Activated T-cell treated with anti-CD3 and anti-CD28 coated beads for 24 hours (primary cell): ENCODE measurements around the gene SEL1L.
"Not testable (repeated sequence)": the region's sequence is repeated elsewhere in the genome, so short reads cannot be mapped to it uniquely, and the experiment has no call there.

ENCODE experiments used
- DNase-seq: peaks from one replicate; pipeline ENCODE4 v3.0.0-alpha.2; 2020; ENCODE audit warnings: low read depth

Gene SEL1L

DNA sequence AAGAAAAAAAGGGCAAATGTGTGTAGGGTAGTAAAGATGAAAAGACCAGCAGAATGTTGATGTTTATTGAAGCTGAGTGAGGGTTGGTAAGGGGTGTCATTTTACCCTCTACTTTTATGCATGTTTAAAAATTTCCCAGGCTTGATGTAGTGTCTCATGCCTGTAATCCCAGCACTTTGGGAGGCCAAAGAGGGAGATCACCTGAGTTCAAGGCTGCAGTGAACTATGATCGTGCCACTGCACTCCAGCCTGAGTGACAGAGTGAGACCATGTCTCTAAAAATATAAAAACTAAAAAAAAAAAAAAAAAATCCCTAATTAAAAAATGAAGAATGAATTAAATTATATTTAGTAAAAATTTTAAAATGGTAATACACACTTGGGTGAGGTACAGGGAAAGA lies 8.5 kb downstream of the SEL1L start:
- DNase-seq = no peak

DNA sequence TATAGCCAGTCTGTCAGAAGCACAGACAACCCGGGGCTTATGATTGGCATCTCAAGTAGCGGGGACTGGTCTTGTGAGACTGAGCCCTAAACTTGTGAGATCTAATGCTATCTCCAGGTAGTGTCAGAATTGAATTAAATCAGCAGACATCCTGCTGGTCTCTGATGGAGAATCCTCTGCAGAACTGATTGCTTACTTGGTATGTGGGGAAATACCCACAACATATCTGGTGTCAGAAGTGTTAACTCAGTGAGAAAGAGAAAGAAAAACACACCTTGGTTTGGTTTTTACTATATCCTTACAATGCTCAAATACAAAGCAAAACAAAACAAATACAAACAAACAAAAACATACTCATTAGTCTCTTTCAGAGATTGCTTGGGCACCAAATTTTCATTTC lies 10.0 kb downstream of the SEL1L start:
- DNase-seq = no peak

DNA sequence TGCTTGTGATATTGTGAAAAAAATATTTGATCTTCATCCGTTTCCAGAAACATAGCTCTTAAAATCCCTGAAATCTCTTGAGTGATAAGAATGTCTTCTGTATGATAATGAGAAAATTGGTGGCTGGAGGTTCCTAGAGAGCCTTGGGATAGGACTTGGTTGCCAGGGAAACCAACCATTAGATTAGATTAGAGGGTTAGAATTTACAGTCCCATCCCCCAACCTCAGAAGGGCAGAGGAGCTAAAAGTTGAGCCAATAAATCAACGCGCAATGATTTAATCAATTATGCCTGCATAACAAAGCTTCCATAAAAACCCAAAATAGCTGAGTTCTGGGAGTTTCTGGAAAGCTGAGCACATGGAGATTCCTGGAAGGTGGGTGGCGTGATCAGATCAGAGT lies 10.6 kb downstream of the SEL1L start:
- no peak for DNase-seq

DNA sequence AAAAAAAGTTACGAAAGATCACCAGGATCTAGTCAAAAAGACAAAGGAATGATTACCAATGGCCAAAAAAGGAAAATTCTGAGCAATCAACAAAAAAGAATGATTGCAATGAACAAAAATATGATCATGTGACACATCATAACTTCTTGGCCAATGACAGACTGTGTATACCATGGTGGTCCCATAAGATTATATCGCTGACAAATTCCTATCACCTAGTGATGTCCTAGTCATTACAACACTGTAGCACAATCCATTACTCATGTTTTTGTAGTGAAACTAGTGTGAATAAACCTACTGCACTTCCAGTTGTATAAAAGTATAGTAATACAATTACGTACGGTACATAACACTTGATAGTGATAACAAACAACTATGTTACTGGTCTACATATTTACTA lies 12.3 kb downstream of the SEL1L start:
- no peak for DNase-seq

DNA sequence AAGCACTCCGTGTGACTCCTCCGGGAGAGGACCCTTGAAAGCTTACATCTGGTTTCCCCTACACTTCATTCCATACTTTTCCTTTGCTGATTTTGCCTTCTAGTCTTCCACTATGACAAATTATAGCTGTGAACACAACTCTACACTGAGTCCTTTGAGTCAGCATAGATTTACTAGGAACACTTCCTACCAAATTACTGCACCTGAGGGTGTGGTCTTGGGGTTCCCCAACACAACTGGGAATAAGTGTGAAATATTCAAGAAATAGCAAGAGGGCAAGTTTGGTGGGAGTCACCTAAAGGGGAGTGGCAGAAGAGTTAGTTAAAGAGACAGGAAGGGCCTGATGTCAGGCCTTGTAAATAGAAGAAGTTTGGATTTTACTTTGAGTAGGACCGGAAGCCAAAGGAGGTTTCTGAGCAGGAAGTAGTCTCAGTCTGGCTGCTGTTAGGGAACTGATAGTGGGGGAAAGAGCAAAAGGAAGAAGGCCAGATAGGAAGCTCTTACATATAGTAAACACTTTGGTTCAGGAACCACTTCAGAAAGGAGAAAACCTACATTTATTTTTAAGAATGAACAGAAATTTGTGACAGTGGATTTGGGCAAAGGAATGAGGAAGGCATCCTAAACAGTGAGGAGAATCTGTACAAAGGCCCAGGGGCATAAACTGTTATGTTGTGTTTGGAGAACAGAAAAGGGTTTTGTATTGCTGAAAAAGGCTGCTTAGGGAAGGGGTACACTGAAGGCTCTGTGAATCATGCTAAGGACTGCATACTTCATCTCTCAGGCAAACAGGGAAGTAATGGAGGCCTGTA lies 14.2 kb downstream of the SEL1L start:
- DNase-seq = no peak

DNA sequence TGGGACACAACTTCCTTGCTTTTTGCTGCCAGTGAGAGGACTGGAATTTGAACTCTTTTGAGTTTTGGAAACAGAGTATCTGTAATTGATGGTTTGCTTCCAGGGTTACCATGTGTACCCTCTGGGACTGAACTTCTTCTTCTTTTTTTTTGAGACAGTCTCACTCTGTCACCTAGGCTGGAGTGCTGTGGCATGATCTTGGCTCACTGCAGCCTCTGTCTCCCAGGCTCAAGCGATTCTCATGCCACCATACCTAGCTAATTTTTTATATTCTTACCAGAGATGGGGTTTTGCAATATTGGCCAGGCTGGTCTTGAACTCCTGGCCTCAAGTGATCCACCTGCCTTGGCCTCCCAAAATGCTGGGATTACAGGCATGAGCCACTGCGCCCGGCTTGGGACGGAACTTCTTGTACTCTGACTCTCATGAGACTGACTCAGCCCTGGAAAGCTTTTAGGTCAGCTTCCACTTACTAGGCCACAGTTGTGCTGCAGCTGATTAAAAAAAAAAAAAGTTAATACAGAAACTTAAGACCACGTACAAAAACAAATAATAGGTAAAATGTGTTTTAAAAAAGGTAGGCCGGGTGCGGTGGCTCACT lies 15.8 kb downstream of the SEL1L start:
- DNase-seq = no peak

DNA sequence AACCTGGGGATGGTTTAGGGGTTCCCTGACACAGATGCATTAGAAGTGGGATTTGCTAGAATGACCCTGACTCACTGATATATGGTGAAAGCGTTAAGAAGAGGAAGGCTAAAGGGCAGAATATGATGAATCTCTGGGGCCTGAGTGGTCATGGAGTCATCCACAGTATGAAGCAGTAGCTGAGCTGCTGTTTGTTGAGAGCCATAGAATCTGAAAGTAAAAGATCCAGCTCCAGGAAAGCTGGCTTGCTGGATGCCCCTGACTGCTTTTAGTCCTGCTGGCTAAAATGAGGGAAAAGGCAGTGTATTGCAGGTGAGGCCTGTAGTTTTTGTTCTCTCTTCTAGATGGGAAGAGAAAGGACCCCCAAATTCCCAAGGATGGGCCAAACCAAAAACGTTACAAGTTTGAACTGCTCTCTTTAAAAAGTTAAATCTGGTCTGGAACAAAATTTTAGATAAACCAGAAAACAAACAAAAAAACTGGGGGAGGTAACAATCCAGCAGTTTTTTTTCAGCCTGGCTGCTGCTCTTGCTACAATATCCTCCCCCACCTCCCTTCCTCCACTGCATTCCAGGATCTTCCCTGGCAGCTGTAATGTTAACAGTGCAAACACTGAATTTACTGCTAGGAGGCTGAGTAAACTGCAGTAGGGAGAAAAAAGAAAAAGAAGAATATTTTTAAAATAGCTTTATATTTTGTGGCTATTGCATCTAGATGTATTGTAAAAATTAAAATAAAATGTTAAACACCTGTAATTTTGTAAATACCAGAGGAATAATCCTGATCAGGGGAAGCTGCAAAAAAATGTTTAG lies 16.5 kb downstream of the SEL1L start:
- DNase-seq = no peak

DNA sequence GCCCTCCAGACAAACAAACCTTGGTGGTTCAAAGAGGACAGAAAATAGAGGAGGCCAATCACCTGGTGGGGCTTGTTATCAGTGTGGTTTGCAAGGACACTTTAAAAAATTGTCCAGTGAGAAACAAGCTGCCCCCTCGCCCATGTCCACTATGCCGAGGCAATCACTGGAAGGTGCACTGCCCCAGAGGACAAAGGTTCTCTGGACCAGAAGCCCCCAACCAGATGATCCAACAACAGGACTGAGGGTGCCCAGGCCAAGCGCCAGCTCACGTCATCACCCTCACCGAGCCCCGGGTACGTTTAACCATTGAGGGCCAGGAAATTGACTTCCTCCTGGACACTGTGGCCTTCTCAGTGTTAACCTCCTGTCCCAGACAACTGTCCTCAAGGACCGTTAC lies 17.7 kb downstream of the SEL1L start:
- DNase-seq = not testable (repeated sequence)

DNA sequence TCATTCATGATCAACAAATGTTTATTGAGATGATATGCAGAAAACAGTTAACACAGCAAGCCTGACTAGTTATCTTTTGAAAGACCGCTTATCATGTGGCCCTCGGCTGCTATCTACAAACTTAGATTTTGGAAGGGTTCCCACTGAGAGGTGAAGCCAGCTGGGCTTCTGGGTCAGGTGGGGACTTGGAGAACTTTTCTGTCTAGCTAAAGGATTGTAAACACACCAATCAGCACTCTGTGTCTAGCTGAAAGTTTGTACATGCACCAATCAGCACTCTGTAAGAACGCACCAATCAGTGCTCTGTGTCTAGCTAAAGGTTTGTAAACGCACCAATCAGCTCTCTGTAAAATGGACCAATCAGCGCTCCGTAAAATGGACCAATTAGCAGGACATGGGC lies 20.8 kb downstream of the SEL1L start:
- DNase-seq = not testable (repeated sequence)

DNA sequence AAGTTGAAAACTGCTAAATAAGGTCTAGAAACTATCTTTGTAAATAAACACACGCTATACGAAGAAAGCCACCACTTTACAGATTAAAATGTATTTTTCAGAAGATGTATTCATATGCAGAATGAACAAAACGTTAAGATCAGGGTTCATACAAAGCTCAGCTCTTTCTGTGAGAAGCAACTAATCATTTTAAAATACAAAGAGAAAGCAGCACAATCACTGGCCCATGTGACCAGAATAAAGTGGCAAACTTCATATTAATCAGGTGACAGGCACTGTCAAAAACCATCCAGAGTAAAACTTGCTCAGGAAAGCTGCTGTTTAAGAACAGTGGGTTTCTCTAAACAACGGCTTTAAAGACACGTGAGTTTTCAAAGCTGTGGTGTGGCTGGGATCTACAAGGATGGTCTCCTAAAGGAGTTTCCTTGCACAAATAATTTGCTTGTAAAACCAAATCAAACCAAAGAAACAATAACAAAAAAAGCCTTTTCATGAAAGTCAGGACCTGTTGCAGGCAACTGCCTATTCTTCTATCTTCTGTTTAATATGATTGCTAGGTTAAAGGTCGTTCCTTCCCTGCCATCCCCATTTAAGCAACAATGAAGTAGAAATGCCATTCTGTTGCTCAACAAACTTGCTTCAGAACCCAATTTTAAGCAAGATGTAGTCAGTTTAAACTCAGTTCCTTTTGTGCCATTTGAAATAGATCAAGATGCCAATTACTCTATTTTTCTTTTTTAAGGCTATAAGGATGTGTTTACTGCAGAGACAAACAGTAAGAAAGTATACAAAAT lies 22.3 kb downstream of the SEL1L start:
- no peak for DNase-seq

DNA sequence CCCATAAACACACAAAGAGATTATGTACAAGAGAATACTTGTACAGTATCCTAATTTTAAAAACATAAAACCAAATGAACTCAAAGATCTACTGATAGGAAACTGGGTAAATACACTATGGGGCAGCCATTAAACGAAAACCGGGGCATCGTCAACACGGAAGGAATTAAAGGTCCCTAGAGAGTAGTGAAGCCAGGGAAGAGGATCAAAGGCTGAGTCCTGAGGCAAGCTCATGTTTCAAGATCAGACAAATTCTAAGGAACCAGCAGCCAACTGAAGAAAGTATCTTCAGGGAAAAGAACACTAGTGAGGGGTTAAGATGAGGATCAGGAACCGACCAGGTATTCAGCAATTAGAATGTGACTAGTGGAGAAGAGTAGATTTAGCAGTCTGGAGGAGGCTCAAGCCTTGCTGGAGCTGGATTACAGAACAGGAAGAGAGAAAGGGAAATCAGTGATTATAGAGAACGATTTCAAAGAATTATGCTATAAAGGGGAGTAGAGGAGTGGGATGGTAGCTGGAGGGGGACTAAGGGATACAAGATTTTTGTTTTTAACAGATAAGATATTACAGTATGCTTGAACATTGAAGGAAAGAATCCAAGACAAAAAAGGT lies 23.7 kb downstream of the SEL1L start:
- DNase-seq = no peak

DNA sequence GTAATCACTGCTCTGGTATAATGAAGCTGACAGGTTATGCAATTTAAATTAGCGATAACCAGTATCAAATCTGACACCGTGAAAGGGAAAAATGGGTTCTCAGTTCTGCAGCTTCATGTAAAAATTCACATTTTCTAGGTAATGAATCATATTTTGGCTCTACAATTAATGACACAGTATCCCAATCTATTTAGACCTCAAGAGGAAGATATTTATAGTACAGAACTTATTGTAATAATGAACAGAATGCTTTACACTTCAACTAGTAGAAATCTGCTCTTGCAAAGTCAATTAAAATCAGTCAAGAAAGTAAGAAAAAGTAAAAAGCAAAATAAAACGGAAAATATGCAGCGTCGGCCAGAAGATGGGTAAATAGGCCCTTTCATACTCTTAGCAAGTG lies 24.3 kb downstream of the SEL1L start:
- DNase-seq = no peak

DNA sequence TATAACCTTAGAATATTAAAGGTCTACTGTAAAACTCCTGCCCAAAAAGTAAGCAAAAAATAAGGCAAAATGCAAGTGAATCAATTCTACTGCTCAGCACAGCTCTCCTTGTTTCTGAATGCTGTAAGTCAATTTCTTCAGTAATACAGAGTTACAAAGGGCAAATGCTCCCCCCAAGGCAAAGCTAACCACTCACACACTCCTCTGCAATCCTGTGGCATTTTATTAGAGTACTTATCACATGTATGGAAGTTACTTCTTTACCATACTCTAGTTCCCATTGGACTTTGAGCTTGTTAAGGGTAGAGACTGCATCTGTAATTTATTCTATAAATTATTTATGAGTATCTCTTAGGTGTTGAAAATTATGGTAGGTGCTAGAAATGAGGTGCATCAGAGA lies 27.2 kb downstream of the SEL1L start:
- DNase-seq = no peak

DNA sequence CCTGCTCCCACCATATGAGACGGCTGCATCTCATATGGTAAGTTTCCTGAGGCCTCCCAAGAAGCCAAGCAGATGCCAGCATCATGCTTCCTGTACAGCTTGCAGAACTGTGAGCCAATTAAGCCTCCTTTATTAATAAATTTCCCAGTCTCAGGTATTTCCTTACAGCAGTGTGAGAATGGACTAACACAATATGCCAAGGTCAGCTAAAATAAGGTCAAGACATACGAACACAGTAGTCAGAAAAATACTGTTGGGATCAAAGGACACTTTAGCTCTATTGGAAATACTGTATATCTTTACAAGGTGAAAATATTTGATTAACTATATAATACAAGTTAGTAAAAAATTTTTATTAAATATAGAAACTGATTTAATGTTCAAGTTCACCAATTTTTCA lies 28.8 kb downstream of the SEL1L start:
- DNase-seq = no peak

DNA sequence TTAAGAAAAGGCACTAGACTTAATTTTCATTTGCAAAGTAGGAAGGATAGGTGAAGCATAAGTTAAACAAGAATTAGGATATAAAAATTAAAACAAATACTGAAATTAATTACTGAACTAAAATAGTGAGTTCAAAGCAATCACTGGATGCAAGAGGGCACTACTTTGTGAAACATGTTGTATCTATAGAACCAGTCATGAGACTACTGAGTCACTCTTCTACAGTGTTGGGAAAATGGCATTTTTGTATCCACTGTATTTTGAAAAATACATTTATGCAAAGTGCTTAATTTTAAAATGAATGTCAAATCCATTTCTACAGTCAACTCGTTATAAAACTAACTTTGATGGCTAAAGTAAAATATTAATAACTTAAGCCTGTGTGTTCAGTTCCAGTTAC lies 47.9 kb downstream of the SEL1L start:
- DNase-seq = no peak

DNA sequence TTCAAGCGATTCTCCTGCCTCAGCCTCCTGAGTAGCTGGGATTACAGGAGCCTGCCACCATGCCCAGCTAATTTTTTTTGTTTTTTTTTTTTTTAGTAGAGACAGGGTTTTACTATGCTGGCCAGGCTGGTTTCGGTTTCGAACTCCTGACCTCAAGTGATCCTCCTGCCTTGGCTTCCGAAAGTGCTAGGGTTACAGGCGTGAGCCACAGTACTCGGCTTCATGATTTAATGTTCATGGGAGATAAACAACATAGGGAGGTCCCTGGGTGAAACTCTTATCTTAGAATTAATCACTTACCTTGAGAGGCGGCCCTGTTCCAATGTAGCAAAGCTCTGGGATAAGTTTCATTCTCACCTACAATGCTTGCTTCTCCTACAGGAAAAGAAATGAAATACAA lies 48.3 kb downstream of the SEL1L start:
- no peak for DNase-seq

DNA sequence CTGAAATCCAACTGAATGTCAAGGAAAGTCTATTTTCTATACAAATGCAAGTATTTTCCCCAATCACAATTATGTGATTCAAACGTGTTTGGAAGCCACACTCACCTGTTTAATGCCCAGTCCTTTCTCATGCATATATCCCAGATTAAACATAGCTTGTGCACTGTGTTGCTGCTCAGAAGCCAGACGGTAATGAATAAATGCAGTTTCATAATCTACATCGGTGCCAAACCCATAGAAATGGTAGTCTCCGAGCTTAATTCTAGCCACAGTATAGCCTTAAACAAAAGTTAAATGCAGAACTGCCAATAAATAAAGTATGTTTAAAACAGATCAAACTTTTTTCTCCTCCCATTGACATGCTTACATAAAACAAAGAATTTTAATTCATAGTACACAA lies 49.5 kb downstream of the SEL1L start:
- DNase-seq = no peak

DNA sequence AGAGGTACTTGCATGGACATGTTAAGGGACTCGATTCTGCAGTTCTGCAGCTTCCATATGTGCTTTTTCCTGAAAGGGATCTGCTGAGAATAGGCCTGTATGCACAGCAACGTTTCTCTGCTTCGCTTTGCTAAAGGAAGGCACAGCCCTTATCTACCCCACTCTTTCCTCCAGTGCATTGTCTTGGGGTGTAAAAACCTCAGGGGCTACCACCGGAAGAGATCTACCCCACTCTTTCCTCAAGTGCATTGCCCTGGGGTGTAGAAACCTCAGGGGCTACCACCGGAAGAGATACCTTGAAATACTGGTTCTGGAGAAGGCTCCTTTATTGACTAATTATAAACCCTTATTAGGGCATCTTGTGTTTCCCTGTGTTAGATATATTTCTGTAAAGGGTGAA lies 52.9 kb downstream of the SEL1L start:
- DNase-seq = no peak

DNA sequence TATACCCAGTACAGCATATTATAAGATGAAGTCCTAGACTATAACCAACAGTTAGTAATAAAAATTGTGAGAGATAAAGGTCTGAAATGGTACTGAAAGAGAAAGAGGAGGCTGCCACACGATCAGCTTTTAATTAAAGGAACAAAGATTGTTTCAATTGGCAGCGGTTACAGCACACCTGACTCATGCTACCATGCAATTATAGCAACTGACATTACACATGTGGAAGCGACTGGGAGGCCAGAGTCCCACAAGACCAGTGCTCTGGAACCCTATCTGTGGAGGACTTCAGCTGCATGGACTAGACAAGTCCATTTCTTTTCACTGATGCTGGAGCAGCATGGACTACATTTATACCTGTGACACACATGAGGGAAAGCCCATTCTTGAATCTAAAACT lies 55.2 kb downstream of the SEL1L start:
- DNase-seq = no peak

DNA sequence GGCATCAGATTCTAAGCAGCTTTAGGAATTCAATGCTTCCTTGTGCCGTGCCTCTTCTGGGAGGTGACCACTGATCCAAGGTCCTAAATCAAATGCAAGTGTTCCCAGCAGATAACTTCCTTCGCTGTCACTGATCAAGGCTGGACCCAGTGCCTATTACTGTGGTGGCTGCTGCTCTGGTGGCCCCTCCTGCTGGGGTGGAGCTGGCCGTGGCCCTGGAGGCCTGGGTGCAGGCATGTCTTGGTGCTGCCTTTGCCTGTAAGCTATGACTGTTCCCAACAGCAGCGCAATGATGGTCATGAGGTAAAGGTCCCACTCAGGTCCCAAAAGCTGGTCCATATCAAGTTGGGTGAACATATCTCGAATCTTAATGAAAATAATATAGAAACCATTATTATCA lies 56.8 kb downstream of the SEL1L start:
- DNase-seq = no peak

DNA sequence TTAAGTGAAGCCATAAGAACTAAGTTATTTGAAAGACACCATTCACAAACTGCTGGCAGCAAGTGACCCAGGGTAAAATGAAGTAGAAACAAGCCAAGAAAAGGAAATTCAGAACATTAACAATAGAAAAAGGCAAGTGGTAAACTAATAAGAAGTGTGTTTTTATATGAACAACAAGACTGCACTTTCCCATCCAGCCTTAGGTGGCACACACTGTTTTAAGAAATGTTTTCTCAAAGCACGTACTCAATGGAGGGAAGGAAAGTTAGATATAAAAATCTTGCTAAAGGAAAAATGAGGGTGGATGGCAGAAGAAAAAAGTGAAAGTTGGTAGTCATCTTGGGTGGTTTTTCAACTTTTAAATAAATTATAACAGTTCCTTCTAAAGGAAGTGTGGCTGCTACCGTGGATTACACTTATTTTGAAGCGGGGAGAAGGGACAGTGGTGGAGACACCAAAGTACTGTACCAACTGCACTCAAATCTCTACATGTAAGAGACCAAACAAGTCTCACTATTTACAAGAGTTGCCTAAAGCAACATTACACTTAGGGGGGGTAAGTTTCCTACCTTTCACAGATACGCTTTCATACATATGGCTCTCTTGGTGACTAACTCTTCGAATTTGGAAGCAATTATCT lies 58.8 kb downstream of the SEL1L start:
- DNase-seq = no peak

DNA sequence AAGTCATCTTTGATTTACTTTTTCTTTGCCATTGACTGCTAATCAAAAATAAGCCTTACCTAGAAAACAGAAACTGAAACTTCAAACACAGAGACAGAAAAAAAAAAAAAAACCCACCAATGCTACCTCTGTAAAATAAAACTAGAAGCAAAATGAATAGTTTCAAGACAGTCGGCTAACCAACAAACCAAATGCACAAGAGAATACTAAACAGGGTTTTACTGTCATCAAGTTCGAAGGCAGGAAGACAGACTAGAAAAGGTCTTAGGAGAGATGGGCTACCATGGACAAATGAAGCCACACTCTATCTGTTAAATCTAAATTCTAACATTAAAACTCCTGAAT lies 59.5 kb downstream of the SEL1L start:
- DNase-seq = no peak
